T1000 (cell line): ENCODE results near the gene ADAMTSL4.
"Not testable (repeated sequence)": the region's sequence is repeated elsewhere in the genome, so short reads cannot be mapped to it uniquely, and the experiment has no call there.

Experiments
- DNase-seq: peaks from one replicate; lab custom pipeline; 2025; ENCODE audit warnings: mixed read lengths; lab: John Stamatoyannopoulos, UW

ADAMTSL4 gene

GRCh38 chr1:150567717-150568593 is 18.7 kb downstream of the ADAMTSL4 start:
- peak; percentile 82 for DNase-seq

GRCh38 chr1:150568594-150568966 is 19.4 kb downstream of the ADAMTSL4 start:
- DNase-seq: no peak

- DNase-seq: no peak
These were observed 23.9 kb downstream of the ADAMTSL4 start for GRCh38 chr1:150572918-150573647.

DNA sequence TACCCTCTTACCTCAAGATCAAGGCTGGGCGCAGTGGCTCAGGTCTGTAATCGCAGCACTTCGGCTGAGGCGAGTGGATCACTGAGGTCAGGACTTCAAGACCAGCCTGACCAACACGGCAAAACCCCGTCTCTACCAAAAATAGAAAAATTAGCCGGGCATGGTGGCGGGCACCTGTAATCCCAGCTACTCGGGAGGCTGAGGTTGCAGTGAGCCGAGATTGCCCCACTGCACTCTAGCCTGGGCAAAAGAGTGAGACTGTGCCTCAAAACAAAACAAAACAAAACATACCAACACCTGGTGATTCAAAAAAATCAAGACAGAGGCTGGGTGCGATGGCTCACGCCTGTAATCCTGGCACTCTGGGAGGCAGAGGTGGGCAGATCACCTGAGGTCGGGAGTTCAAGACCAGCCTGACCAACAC is 24.5 kb downstream of the ADAMTSL4 start:
- DNase-seq: not testable (repeated sequence)

GRCh38 chr1:150574260-150575071 is 25.3 kb downstream of the ADAMTSL4 start:
- DNase-seq: no peak

- DNase-seq: no peak
These were observed 25.9 kb downstream of the ADAMTSL4 start for GRCh38 chr1:150575072-150575489.

- DNase-seq: no peak
These were observed 26.5 kb downstream of the ADAMTSL4 start for GRCh38 chr1:150575518-150576366.

DNA sequence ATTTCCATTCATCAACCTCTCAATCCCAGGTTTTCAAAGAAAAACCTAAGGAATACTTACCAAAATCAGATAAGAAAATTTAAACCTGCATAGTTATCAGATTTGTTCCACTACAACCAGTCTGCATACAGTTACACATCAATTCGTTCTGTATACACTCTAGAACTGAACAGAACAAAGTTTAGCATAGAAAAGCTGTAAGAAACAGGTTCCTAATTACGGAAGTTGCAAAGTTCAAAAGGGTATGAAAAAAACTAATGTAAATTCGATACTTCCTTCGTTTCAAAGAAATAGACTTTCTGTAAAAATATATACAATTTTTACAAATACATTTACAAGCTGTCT is 27.1 kb downstream of the ADAMTSL4 start:
- no peak for DNase-seq

GRCh38 chr1:150576794-150577556 is 27.8 kb downstream of the ADAMTSL4 start:
- no peak for DNase-seq

DNA sequence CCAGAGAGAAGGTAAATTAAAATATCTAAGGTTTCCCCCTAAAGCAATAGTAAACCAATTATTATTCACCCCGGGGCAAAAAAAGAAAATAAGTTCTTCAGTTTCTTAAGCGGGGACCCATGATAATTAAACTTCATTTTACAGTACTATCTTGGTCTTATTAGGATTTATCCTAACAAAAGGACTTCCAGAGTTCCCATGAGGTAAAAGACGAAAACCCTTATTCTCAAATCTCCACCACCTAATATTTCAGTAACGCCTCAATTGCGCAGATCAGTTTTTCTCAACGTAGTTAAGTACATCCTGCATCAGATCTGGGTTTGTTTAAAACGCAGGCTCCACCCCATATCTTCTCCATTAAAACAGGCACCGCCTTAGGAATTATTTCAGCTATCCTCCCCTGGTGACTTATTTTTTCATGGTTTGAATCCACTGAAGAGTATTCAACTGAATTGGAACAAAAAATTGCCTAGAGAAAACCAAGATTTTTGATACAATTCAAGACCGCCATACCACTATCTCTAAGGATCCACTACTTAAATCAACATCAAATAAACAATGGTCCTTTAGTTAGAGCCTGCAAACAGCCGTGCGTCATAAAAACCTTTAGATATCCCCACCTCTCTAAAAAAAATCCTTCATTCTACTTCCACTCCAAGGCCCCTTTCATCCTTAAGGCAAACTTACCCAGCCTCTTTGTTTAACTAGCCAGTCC is 28.5 kb downstream of the ADAMTSL4 start:
- no peak for DNase-seq

DNA sequence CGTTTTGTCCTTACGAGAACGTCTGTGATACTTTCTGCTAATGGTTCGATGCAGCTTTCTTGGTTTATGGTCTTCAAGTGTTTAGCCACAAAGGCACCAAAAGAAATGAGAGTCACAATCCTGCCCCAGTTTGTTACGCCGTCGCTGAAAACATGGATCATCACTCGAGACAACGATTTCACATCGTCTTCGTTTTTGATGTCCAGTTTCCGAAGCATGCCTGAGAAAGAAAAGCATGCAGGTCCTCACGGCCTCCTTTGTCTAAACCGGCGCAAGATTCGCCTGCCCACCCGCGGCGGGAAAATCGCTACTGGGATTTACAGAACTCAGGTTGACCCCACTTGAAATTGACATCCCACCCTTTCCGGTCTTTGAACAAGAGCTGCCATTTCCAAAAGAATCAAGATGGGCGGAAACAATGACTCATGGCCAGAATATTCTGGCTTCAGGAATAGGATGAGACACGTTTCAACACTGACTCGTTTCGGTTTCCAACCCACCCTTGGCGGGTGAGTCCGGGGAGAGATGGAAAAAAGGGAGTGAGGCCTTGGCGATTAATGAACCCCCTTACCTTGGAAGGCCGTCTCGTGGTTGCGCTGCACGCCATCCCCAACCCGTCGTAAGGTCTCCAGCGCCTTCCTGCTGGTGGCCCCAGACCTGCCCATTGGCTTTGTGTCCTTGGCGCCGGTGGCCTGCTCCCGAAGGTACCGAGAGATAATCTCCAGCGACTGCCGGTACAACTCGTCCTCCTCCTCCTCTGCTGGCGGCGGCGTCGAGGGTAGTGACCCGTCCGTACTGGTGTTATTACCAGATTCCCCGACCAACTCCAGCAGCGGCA is 29.3 kb downstream of the ADAMTSL4 start:
- DNase-seq: peak; percentile 68

- peak; percentile 94 for DNase-seq
These were observed 30.1 kb downstream of the ADAMTSL4 start, which contains the start of gene MCL1 for GRCh38 chr1:150579110-150579944. Gene MCL1, minus strand, starts transcription at chr1:150579610. Its CDS starts 80 bp downstream, at chr1:150579530.

- no peak for DNase-seq
These were observed 30.9 kb downstream of the ADAMTSL4 start for GRCh38 chr1:150579945-150580642.

DNA sequence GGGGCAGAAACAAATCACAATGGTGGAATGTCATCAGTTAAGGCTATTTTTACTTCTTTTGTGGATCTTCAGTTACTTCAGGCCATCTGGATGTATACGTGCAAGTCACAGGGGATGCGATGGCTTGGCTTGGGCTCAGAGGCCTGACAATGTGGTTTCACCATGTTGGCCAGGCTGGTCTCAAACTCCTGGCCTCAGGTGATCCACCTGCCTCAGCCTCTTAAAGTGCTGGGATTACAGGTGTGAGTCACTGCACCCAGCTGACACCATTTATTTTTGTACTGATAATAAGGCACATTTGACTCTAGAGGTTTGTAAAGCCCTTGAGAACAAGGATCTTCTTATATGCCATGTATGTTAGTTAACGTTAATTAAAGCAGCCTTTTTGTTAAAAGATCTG is 31.8 kb downstream of the ADAMTSL4 start:
- not testable (repeated sequence) for DNase-seq

GRCh38 chr1:150581437-150581836 is 32.2 kb downstream of the ADAMTSL4 start:
- not testable (repeated sequence) for DNase-seq

GRCh38 chr1:150581962-150582361 is 32.8 kb downstream of the ADAMTSL4 start:
- DNase-seq: not testable (repeated sequence)

DNA sequence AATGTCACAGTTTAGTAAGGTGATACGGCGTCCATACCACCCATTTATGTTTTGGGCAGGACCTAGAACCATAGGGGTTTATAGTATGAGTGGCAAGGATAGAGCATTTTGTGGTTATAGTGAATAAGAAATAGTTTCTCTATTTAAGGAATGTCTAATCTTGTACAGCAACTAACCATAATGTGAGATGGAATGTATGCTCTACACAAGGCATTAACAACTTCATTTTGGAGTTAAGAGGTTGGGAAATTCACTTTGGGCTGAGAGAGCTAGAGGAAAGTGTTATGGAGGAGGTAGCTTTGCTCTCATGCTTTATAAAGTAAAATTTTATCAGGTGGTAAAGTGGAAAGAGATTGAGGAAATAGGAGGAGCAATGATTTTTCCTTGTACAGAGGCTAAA is 33.2 kb downstream of the ADAMTSL4 start:
- no peak for DNase-seq
